Measurements from ENCODE around the gene ARL6IP4.

Gene ARL6IP4

GRCh38 chr12:122974892-122975789, 5.3 kb upstream of the ARL6IP4 start, which contains the start of gene OGFOD2:
TSS of gene OGFOD2 (plus strand) at chr12:122975244. CDS start at chr12:122975252, 8 bp downstream.
- TF ChIP-seq CTCF (conservative IDR thresholded peaks at IDR 0.05; ENCODE audit: low read depth, low read length) = no peak
- H3K4me3 ChIP-seq (ENCODE audit: low read depth, low read length) = peak within 1 kb of the TSS; percentile 98
- peak; percentile 93 for DNase-seq (ENCODE audit: low read depth)

GRCh38 chr12:122975790-122976647, 4.5 kb upstream of the ARL6IP4 start:
- DNase-seq (ENCODE audit: low read depth) = peak; percentile 27
- no peak for TF ChIP-seq CTCF (conservative IDR thresholded peaks at IDR 0.05; ENCODE audit: low read depth, low read length)
- H3K4me3 ChIP-seq (ENCODE audit: low read depth, low read length) = peak overlapping the region; percentile 98

- H3K4me3 ChIP-seq (ENCODE audit: low read depth, low read length) = no peak overlapping the region
- no peak for DNase-seq (ENCODE audit: low read depth)
- no peak for TF ChIP-seq CTCF (conservative IDR thresholded peaks at IDR 0.05; ENCODE audit: low read depth, low read length)
Measured at GRCh38 chr12:122976648-122976975, 3.9 kb upstream of the ARL6IP4 start.

GRCh38 chr12:122977153-122977552, 3.3 kb upstream of the ARL6IP4 start:
- TF ChIP-seq CTCF (conservative IDR thresholded peaks at IDR 0.05; ENCODE audit: low read depth, low read length) = no peak
- no peak for DNase-seq (ENCODE audit: low read depth)
- H3K4me3 ChIP-seq (ENCODE audit: low read depth, low read length) = no peak overlapping the region

GRCh38 chr12:122977655-122978392, 2.7 kb upstream of the ARL6IP4 start:
- no peak for TF ChIP-seq CTCF (conservative IDR thresholded peaks at IDR 0.05; ENCODE audit: low read depth, low read length)
- no peak for DNase-seq (ENCODE audit: low read depth)
- H3K4me3 ChIP-seq (ENCODE audit: low read depth, low read length) = no peak overlapping the region

- H3K4me3 ChIP-seq (ENCODE audit: low read depth, low read length) = no peak overlapping the region
- DNase-seq (ENCODE audit: low read depth) = no peak
- TF ChIP-seq CTCF (conservative IDR thresholded peaks at IDR 0.05; ENCODE audit: low read depth, low read length) = no peak
Measured at GRCh38 chr12:122978507-122978955, 1.9 kb upstream of the ARL6IP4 start.

Data from choroid plexus epithelial cell (primary cell).